ENCODE results near the gene RBPJ. TPM values are rescaled to one million over a fixed set of nuclear protein-coding genes. Genes with fewer than 3 reads are reported as not detected.
A peak's percentile ranks its signal among the peaks of the same experiment; 100 is the strongest.
"Not testable (repeated sequence)": the region's sequence is repeated elsewhere in the genome, so short reads cannot be mapped to it uniquely, and the experiment has no call there.

The RBPJ gene
- total RNA-seq, 1 donor from 2014 or later = 108 TPM

- DNase-seq (ENCODE audit: low spot score) = peak; percentile 71
Observed at GRCh38 chr4:26342328-26343037, 21.7 kb downstream of the RBPJ start.

DNA sequence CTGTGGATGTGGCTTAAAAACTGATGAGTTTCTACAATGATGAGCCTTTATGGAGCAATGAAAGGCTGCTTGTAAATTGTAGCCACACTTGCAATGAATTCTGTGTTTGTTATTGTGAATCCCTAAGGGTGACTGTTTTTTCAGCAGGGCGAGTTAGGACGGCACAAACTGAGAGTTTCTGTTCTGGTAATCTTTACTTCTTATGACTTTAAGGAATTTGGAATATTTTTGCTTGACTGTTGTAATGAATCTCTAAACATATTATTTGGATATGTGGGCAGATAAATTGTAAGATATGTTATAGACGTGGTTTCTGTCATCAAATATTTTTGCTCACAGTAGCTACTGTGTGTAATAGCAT lies 22.2 kb downstream of the RBPJ start:
- peak; percentile 34 for DNase-seq (ENCODE audit: low spot score)

DNA sequence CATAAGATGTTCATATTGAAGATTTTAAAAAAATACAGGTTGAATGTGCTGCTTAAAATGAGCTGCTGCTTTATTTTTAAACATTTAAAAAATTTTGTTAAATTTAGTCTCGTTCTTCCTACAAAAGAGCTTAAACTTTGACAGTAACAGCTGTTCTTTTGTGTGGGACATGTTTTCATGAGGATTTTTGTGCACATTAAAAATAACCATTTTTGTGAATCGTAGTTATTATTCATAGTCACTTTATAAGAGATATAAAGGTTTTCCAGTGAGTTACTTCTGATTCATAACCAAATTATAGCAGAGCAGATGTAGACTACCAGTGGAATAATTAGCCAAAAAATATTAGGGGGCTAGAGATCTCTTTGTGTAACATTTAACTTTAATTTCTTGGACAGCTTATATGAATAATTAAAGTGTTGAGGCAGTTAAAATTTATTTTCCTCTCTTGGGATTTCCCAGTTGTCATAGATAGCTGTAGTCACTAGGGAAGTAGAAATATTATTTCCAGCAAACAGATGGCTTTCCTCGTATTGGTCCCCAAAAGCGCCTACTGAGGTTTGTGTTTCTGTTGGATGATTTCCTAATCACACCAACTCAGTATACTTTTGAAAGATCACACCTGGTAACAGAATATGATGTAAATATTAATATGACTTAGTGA lies 24.2 kb downstream of the RBPJ start:
- no peak for DNase-seq (ENCODE audit: low spot score)

- DNase-seq (ENCODE audit: low spot score) = no peak
Observed at GRCh38 chr4:26345565-26345938, 24.7 kb downstream of the RBPJ start.

GRCh38 chr4:26346203-26346620 lies 25.4 kb downstream of the RBPJ start:
- DNase-seq (ENCODE audit: low spot score) = peak; percentile 7

GRCh38 chr4:26349496-26349895 lies 28.7 kb downstream of the RBPJ start:
- DNase-seq (ENCODE audit: low spot score) = no peak

- no peak for DNase-seq (ENCODE audit: low spot score)
Observed at GRCh38 chr4:26351685-26352084, 30.9 kb downstream of the RBPJ start.

DNA sequence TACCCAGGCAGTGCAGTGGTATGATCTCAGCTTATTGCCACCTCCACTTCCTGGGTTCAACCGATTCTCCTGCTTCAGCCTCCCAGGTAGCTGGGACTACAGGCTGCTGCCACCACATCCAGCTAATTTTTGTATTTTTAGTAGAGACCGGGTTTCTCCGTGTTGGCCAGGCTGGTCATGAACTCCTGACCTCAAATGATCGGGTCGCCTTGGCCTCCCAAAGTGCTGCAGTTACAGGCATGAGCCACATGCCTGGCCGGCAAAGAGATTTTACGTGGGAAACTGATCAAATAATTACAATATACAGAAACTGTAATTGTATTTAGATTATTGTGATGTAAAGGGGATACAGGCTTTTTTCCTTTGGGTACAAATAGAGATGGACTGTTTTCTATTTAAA lies 33.7 kb downstream of the RBPJ start:
- no peak for DNase-seq (ENCODE audit: low spot score)

- no peak for DNase-seq (ENCODE audit: low spot score)
Observed at GRCh38 chr4:26355392-26356052, 34.7 kb downstream of the RBPJ start.

- DNase-seq (ENCODE audit: low spot score) = peak; percentile 17
Observed at GRCh38 chr4:26356081-26356501, 35.3 kb downstream of the RBPJ start.

DNA sequence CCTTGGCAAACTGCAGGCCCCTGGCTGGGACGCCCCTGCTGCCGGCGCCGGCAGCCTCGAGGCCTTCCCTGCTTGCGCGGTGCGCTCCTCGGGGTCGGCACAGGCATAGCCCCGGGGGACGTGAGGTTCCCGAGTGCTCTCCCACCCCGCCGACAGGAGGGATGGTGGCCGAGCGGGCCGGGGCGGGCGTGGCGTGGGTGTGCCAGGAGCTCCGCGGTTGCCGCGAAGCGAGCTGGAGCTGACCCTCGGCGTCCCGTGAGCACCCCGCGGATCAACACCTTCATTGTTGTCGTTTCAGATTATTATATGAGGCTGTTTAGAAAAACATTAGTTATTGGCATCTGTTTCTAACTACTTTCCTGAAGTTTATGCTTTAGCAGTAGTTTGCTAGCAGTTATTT lies 38.7 kb downstream of the RBPJ start:
- not testable (repeated sequence) for DNase-seq (ENCODE audit: low spot score)

GRCh38 chr4:26360273-26360672 lies 39.5 kb downstream of the RBPJ start:
- DNase-seq (ENCODE audit: low spot score) = no peak

DNA sequence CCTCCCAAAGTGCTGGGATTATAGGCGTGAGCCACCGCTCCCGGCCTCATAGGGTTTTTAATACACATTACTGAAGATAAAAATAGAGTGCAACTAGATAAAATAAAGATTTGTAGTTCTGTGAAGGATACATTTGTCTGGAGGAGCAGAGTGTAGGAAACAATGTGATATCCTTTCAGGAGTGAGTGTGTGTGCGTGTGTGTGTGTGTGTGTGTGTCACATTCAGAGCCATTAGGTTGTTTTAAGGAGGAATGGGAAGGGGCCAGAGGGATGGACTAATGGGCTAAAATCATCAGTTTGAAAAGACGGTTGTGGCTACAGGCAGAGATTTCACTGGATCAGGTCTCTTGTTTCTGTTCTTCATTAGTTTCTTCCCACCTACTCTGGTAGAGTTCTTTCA lies 40.0 kb downstream of the RBPJ start:
- DNase-seq (ENCODE audit: low spot score) = no peak

- DNase-seq (ENCODE audit: low spot score) = no peak
Observed at GRCh38 chr4:26361297-26361696, 40.5 kb downstream of the RBPJ start.

DNA sequence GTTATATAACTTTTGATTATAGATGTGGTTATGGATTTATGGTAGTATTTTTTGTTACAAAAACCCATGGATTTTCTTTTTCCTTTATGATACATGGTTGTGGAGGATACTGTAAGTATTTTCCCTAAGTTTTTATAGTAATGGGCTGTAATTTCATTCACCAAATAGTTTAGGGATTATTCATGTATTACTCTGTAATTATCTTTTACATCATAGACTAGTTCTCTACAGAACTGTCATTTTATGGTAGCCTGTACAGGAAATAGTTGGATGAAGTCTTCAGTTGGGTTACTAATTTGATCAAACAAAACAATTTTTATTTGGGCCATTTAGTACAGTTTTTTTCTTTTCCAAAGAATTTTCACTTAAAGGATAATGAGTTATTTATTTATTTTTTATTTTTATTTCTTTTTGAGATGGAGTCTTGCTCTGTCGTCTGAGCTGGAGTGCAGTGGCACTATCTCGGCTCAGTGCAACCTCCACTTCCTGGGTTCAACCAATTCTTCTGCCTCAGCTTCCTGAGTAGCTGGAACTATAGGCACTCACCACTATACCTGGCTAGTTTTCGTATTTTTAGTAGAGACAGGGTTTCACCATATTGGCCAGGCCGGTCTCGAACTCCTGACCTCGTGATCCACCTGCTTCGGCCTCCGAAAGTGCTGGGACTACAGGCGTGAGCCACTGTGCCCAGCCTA lies 42.1 kb downstream of the RBPJ start:
- no peak for DNase-seq (ENCODE audit: low spot score)

DNA sequence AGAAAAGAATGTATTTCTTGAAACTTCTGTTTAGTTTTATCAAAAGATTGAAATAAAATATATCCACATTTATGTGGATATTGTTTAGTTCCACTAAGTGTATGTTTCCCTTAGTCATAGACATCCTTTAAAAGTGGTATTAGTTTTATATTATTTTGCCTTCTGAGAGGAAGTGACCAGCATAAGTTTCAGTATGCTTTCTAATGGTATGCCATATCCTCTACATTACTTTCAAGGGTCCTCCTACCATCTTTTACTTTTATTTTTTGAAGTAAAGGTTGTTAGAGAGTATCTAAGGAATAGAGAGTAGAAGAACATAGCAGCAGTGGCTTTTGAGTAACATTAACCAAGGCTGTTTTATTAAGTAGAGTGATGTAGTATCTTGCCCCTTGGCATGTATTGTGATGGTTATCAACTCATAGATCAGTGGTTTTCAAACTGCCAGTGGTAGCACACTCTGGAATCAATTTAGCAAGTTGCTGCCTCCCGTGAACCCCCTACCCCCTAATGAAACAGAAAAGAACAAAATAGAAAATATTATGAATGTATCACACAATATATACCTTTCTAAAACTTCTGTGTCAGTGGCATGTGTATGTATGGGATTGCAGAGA lies 44.8 kb downstream of the RBPJ start:
- DNase-seq (ENCODE audit: low spot score) = no peak

DNA sequence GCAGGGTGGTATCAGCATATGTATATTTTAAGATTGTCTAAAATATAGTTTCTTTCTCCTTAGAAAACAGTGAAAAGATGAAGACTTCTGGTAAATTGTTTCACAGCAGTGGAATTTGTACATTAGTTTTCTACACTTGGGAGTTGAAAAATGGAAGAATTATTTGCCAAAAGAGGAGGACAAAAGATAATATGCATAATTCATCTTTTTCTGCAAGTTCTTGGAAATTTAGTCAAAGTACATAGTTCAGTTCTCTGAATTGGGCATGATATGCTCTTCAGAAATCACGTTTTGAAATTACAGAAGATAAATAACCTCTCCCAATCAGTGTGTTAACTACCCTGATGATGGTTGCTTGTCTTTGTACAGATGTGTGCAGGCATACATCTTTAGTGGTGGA lies 47.0 kb downstream of the RBPJ start:
- no peak for DNase-seq (ENCODE audit: low spot score)

DNA sequence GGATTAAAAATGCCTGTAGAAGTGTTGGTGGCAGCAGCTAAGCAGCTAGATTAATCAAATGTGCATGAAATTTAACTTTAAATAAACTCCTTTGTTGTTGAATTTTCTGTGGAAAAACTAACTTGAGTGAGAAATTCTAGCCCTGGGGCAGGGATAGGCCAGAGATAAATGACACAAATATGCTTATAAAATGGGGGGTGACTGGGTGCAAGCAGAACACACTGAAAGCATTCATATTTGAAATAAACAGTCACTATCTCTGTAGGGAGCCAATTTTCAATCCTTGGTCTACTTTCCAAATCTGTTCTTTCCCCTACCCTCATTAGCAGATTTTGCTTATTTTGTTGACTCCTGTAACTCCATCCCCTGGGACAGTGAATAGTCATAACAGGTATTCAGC lies 47.9 kb downstream of the RBPJ start:
- no peak for DNase-seq (ENCODE audit: low spot score)

- DNase-seq (ENCODE audit: low spot score) = no peak
Observed at GRCh38 chr4:26369132-26369531, 48.3 kb downstream of the RBPJ start.

DNA sequence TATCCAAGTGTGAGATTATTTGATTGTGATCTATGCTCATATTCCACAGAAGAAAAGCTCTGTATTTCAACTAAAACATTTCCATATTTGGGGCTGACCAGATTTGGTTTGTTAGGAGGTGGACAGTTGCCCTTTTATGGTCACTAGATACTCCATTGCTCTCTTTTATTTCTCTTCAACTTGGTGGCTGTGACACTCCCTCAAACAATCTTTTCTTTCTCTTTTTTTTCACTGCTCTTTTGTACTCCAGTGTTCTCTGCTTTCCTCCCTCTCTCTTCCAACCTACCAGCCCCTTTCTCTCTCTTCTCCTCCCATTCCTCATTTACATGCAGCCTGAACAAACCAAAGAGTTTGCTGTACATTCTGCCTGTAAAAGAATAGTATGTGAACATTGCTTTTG lies 48.8 kb downstream of the RBPJ start:
- peak; percentile 5 for DNase-seq (ENCODE audit: low spot score)

DNA sequence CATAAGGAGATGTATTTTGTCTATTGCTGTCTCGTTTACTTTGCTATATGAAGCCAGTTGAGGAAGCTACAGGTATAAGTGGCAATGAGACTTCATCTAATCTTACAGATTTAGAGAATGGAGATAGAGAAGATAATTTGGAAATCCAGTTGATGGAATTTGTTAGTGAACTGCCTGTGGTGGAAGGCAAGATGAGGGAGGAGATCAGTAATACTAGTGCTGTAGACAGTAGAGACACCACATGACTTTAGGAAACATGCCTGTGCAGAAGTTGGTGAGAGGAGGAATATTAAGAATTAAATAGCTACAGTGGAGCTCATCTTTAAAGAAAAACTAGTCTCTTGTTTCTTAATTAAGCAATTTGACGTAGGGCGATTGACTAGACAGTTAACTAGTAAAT lies 51.3 kb downstream of the RBPJ start:
- DNase-seq (ENCODE audit: low spot score) = no peak
